GM20000 (cell line): ENCODE measurements around the gene RPL32.
A peak's percentile ranks its signal among the peaks of the same experiment; 100 is the strongest.
"Not testable (repeated sequence)": the region's sequence is repeated elsewhere in the genome, so short reads cannot be mapped to it uniquely, and the experiment has no call there.

Experiments used
- DNase-seq: peaks from one replicate; pipeline ENCODE4 v3.0.0; 2012; ENCODE audit warnings: low spot score
- TF ChIP-seq, protein P1 (sequence below): IDR thresholded peaks from 2 replicates; pipeline ENCODE4 v1.5.1; 2012; ENCODE audit warnings: mild to moderate bottlenecking, control low read depth; ENCODE audit errors: extremely low read depth, missing control alignments

RPL32 gene

GRCh38 chr3:12793701-12794100 is 47.7 kb downstream of the RPL32 start:
- TF ChIP-seq, protein P1, sequence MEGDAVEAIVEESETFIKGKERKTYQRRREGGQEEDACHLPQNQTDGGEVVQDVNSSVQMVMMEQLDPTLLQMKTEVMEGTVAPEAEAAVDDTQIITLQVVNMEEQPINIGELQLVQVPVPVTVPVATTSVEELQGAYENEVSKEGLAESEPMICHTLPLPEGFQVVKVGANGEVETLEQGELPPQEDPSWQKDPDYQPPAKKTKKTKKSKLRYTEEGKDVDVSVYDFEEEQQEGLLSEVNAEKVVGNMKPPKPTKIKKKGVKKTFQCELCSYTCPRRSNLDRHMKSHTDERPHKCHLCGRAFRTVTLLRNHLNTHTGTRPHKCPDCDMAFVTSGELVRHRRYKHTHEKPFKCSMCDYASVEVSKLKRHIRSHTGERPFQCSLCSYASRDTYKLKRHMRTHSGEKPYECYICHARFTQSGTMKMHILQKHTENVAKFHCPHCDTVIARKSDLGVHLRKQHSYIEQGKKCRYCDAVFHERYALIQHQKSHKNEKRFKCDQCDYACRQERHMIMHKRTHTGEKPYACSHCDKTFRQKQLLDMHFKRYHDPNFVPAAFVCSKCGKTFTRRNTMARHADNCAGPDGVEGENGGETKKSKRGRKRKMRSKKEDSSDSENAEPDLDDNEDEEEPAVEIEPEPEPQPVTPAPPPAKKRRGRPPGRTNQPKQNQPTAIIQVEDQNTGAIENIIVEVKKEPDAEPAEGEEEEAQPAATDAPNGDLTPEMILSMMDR, result no peak
- no peak for DNase-seq

GRCh38 chr3:12791430-12791829 is 49.9 kb downstream of the RPL32 start:
- no peak for DNase-seq
- TF ChIP-seq, protein P1, result no peak

- DNase-seq, result not testable (repeated sequence)
Observed at GRCh38 chr3:12787967-12788690, 53.2 kb downstream of the RPL32 start.

DNA sequence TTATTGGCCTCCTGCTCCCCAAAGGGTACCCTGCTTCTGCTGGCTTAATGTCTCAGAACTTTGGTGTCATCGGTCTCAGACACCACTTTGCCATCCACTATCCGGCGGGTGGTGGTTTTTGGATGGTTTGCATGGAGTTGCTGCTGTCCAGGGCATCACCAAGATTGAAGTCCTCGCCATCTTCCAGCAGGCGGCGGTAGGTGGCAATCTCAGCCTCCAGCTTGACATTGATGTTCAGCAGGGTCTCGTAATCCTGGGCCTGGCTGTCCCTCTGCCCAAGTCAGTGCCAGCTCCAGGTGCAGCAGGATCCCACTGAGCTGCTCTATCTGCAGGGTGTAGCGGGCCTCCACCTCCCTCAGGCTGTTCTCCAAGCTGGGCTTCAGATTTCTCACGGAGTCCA is 54.0 kb downstream of the RPL32 start:
- TF ChIP-seq, protein P1, result peak; percentile 7
- DNase-seq, result not testable (repeated sequence)

- no peak for DNase-seq
- TF ChIP-seq, protein P1, result no peak
Observed at GRCh38 chr3:12785096-12785495, 56.3 kb downstream of the RPL32 start.
